GM12875 (cell line): ENCODE results near the gene NEK4.

Experiments used
- H3K4me3 ChIP-seq: one replicate; pipeline ENCODE4 v1.5.1; 2011; ENCODE audit warnings: low read depth, low read length, control low read depth
- CTCF ChIP-seq: IDR thresholded peaks from 2 replicates; pipeline ENCODE4 v1.5.1; 2011; ENCODE audit warnings: low read depth, mild to moderate bottlenecking, control low read depth, inconsistent platforms, low read length, moderate library complexity, borderline replicate concordance; ENCODE audit not compliant: insufficient read depth

The NEK4 gene

DNA sequence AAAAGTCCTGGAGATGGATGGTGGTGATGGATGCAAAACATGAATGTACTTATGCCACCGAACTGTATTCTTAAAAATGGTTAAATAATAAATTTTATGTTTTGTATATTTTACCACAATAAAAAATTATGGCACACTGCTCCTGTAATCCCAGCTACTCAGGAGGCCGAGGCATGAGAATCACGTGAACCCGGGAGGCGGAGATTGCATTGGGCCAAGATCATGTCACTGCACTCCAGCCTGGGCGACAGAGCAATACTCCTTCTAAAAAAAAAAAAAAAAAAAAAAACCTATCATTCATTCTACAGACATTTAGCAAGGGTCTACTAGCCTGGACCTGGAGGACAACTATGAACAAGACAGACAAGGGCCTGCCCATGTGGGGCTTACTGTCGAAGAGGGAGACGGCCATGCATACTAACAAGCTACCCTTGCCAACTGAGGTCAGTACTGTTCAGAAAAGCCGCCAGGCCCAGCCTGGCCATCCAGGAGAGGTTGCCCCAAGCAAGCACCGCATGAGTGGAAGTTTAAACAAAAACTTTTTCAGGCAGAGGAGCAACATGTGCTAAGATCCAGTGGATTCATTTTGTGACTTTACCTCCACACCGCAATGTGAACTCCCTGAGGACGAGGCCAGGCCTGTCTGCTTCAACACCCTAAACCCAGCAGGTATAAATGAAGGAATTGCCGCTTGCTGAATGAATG, 2.8 kb upstream of the NEK4 start:
- TF ChIP-seq CTCF: no peak
- H3K4me3 ChIP-seq: no peak overlapping the region

- H3K4me3 ChIP-seq: no peak overlapping the region
- TF ChIP-seq CTCF: no peak
Measured at GRCh38 chr3:52771702-52772101, 962 bp upstream of the NEK4 start.

GRCh38 chr3:52771334-52771681, 568 bp upstream of the NEK4 start:
- TF ChIP-seq CTCF: no peak
- peak overlapping the region; percentile 82 for H3K4me3 ChIP-seq

DNA sequence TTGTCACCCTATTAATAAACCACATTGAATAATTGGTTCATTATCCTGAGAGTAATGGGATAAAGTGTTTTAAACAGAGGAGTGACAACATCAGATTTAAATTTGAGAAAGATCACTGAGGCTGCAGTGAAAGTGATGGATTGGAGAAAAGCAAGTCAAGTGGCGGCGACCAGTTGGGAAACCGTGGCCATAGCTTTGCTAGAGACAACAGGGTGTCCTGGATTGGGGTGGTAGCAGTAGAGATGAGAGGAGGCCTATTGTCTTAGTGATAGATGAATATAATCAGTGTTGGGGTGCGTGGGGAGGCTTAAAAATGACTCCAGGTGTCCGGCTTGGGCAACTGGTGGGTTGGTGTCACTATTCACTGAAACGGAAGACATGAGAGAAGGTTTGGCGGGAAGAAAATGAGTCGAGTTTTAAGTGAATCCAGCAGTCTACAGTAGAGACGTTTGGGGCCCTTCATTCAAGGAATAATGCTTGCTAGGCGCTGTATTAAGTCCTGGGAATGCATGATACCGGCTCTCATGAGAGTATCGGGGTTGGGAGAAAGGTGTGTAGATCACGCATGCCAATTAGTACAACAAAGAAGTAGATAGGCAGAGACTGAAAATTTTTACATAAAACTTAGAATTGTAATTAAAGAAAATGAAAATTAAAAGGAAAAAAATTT, 819 bp downstream of the NEK4 start:
- peak overlapping the region; percentile 82 for H3K4me3 ChIP-seq
- no peak for TF ChIP-seq CTCF

DNA sequence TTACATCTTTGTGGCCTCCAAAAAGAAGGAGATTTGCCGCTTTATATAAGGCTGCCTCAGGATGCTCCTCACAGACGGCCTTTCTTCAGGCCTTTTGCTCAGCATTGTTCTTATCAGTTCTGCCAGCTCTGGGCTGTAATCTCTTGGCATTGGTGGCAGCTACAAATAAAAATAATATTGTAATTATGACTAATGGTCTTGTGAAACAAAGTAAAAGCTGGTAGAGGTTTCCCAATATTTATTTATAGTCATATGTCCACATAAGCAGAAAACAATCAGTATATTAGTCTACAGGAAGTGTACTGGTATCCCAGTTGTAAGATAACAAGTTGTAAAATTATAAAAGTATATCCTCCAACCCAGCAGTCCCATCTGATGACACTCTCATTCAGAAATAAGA, 7.3 kb downstream of the NEK4 start:
- TF ChIP-seq CTCF: no peak
- no peak overlapping the region for H3K4me3 ChIP-seq

GRCh38 chr3:52756141-52756540, 14.6 kb downstream of the NEK4 start:
- H3K4me3 ChIP-seq: no peak overlapping the region
- TF ChIP-seq CTCF: no peak

- TF ChIP-seq CTCF: no peak
- H3K4me3 ChIP-seq: no peak overlapping the region
Measured at GRCh38 chr3:52754373-52754772, 16.4 kb downstream of the NEK4 start.
